KBM-7 (cell line): ENCODE results near the gene C9orf40.

Source experiments
- DNase-seq: peaks from one replicate; pipeline ENCODE4 v3.0.0-alpha.2; 2015
- in situ Hi-C: fragments of 300-500 bp; cut with MboI; formaldehyde crosslinking; loops from 2 replicates; pipeline ENCODE4 v1.14.3; 2020; ENCODE audit warnings: low sequenced_read_pairs, low pct_unique_long_range_greater_than_20kb, mixed read lengths

Gene C9orf40

GRCh38 chr9:74946686-74947085 lies 6.0 kb downstream of the C9orf40 start:
- in situ Hi-C loops, result no loop called here
- DNase-seq, result no peak

DNA sequence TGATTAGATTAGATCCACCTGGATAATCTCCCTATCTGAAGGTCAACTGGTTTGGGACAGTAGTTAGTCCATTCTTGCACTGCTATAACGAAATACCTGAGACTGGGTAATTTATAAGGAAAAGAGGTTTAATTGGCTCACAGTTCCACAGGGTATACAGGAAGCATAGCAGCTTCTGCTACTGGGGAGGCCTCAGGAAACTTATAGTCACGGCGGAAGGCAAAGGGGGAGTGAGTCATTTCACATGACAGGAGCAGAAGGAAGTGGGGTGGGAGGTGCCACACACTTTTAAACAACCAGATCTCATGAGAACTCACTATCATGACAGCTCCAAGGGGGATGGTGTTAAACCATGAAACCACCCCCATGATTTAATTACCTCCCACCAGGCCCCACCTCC lies 9.9 kb downstream of the C9orf40 start:
- DNase-seq, result peak; percentile 80
- in situ Hi-C loops, result no loop called here

- DNase-seq, result peak; percentile 79
Measured at GRCh38 chr9:74940600-74940999, 12.1 kb downstream of the C9orf40 start.

DNA sequence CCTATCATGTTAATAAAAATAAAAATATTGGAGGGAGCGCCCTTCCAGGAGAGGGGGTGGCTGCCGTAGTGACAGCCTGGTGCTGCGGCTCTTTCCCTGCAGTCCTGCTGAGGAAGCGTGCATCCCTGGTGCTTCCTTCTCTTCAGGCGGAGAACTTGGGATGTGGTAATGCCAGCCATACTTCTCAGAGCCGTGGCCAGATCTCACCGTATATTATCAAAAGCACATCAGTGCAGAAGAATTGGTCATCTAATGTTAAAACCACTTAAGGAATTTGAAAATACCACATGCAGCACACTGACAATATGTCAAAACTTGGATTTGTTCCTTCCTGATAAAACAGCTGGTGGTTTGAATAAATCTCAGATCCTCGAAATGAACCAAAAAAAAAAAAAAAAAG lies 17.7 kb downstream of the C9orf40 start:
- no peak for DNase-seq

More at GRCh38 chr9:74940600-74940999, 12.1 kb downstream of the C9orf40 start:
- in situ Hi-C loops, result no loop called here

DNA sequence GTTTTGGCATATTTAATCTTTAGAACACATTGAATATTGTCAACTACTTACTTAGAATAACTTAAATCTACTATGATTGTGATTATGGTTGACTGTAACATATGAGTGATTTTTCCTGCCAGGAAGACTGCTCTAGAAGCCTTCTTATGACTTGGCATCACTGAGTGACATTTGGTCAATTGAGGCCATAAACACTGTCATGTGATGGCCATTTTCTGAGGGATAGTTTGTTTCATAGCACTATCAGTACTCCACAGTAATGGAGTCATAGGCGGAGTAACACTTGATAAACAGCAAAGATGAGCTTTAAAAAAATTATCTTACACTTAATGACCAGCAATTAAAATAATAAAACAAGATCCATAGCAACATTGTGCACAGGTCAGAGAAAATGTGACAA lies 31.0 kb downstream of the C9orf40 start:
- no peak for DNase-seq
- in situ Hi-C loops, result no loop called here

More for the DNA sequence above, 17.7 kb downstream of the C9orf40 start:
- in situ Hi-C loops, result no loop called here

DNA sequence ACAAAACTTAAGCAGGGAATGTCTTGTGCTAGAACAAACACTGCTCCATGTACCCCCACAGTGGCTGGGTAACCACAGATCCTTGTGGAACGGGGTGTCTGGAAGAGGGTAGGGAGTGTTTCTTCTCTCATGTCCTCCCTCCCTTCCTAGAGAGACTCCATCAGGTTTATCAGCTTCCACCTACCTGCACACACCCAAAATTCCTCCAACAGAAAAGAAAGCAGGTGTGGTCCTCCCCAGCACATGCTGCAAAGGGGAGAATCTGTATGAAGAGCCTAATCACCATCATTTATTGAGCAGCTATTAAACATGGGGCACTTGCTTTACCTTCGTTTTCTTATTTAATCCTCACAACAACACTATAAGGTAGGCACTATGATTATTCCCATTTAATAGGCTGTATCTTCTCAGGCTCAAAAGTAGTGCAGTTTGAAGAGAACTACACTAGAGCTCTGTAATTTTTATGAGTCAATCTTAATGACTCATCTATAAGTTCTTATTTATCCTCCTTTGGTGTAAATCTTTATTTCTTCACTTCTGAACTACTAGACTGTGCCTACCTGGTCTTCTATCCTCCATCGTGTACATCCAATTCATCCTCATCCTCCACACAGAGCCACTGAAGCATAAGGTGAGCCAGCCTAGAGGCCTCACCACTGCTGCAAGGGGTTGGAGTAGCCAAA lies 31.6 kb downstream of the C9orf40 start:
- in situ Hi-C loops, result no loop called here
- DNase-seq, result no peak

GRCh38 chr9:74910036-74910435 lies 42.7 kb downstream of the C9orf40 start:
- in situ Hi-C loops, result no loop called here
- no peak for DNase-seq

- no peak for DNase-seq
- in situ Hi-C loops, result no loop called here
Measured at GRCh38 chr9:74908665-74909064, 44.0 kb downstream of the C9orf40 start.

GRCh38 chr9:74907085-74907484 lies 45.6 kb downstream of the C9orf40 start:
- in situ Hi-C loops, result no loop called here
- no peak for DNase-seq

DNA sequence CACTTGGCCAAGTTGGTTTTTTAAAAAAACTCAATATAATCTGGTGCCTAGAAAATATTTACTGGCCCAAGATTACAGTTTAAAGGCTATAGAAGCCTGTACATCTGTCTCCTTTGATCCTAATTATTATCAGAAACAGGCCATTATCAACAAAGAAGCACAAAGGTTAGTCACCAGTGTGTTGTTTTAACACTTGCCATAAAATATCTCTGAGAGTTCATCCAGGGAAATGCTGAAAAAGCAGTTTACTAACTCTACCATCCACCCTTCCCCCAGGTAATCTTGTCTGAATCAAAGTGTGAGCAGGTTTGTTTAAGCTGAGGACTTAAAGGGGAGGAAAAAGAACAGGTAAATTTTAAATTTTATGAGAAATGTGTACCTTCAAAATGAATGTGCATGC lies 51.7 kb downstream of the C9orf40 start:
- no peak for DNase-seq
- in situ Hi-C loops, result no loop called here
